Stimulated activated CD8-positive, alpha-beta memory T cell treated with anti-CD3 and anti-CD28 coated beads, Interleukin-7, amount 100 ng/mL, for 24 hours (primary cell): Measurements from ENCODE around the gene LONRF3.
"Not testable (repeated sequence)": the region's sequence is repeated elsewhere in the genome, so short reads cannot be mapped to it uniquely, and the experiment has no call there.

Source experiments
- DNase-seq: peaks from one replicate; pipeline ENCODE4 v3.0.0-alpha.2; 2020; ENCODE audit warnings: low read depth

LONRF3 gene

GRCh38 chrX:118988911-118989310 is 14.5 kb downstream of the LONRF3 start:
- DNase-seq, result no peak

- DNase-seq, result no peak
Observed at GRCh38 chrX:118989886-118990285, 15.5 kb downstream of the LONRF3 start.

GRCh38 chrX:118990512-118991227 is 16.3 kb downstream of the LONRF3 start:
- DNase-seq, result no peak

DNA sequence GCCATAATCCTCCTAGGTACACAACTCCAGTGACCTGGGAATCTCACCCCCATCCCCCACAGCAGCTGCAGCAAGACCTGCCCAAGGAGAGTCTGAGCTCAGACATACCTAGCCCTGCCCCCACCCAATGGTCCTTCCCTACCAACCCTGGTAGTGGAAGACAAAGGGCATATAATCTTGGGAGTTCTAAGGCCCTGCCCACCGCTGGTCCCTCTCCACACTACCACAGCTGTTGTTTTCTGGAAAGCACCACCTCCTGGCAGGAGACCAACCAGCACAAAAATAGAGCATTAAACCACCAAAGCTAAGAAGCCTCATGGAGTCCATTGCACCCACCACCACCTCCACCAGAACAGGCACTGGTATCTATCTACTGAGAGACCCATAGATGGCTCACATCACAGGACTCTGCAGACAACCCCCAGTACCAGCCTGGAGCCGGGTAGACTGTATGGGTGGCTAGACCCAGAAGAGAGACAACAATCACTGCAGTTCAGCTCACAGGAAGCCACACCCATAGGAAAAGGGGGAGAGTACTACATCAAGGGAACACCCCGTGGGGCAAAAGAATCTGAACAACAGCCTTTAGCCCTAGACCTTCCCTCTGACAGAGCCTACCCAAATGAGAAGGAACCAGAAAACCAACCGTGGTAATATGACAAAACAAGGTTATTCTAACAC is 18.2 kb downstream of the LONRF3 start:
- DNase-seq, result not testable (repeated sequence)

DNA sequence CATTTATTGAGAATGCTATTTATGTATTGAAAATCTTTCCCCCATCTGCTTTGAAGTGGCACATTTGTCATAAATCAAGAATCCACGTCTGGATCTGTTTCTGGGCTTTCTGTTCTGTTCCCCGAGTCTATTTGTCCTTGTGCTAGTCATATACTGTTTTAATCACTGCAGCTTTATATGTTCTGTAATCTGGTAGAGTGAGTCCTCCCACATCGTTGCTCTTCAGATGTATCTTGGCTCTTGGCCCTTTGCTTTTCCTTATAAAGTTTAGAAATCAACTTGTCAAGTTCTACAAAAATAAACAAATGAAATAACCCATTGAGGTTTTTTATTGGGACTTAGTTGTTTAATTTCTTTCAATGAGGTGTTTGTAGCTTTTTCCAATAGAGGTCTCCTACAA is 29.0 kb downstream of the LONRF3 start:
- no peak for DNase-seq

- DNase-seq, result peak; percentile 7
Observed at GRCh38 chrX:119004920-119005524, 30.6 kb downstream of the LONRF3 start.

GRCh38 chrX:119007189-119007770 is 32.9 kb downstream of the LONRF3 start:
- DNase-seq, result no peak

DNA sequence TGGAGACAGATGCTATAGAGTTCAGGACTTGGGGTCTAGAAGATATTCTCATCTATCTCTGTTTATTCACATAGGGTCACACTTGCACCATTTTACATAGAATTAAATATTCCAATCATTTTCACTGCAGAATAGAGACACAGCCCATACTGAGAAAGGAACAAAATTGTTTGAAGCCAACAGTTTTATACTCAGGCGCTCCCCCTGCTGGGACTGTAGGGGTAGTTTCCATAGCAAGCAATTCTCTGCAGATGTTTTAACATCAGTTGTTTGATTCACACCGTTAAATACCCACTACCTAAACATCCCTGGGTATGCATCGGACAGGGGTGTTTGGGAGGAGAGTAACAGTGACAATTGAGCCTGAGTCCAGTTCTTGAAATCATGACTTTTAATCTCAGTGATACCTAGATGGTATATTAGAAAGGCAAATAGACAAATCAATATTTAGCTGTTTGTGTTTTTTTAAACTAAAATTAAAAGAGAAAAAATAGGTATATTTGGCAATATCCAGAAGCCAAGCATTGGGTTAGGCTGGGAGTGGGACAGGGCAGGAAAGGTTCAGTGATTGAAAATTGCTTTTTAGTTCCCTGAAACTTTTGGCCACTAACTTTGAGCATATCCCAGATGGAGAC is 33.8 kb downstream of the LONRF3 start:
- no peak for DNase-seq

DNA sequence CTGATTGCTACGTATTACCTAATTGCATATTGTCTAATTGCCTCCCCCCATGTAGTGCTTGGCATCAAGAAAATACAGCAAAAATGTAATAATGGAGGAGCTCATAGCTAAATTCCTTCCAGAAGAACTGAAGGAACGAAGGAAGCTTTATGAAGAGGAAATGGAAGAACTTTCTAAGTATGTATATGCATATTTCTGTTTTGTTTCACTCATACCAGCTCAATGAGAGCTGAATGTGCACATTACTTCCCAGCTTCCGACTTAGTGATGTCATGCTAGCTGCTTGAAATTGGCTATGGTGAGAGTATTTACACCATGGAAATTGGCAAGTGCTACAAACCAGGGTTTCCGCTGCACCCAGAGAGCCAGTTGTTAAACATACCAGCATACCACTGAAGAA is 34.7 kb downstream of the LONRF3 start:
- DNase-seq, result no peak

GRCh38 chrX:119010491-119010890 is 36.1 kb downstream of the LONRF3 start:
- no peak for DNase-seq

GRCh38 chrX:119013164-119013563 is 38.7 kb downstream of the LONRF3 start:
- DNase-seq, result no peak

GRCh38 chrX:119015407-119016237 is 41.2 kb downstream of the LONRF3 start:
- DNase-seq, result peak; percentile 6

DNA sequence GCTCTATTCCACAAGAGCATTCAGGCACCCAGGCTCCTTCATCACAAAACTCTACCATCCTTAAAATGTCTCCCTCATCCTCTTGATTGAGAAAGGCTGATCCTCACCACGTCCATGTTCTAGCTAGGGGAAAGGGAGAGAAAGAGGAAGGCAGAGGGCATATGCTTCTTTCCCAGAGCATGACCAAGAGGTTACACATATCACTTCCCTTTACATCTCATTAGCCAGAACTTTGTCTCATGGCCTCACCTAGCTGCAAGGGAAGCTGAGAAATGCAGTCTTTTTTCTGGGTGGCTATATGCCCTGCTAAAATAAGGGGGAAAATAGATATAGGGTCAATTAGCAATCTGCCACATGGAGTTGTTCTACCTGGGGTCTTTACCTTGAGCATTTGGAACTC is 42.7 kb downstream of the LONRF3 start:
- no peak for DNase-seq

- no peak for DNase-seq
Observed at GRCh38 chrX:119025900-119026299, 51.5 kb downstream of the LONRF3 start.

GRCh38 chrX:119026344-119026743 is 51.9 kb downstream of the LONRF3 start:
- DNase-seq, result not testable (repeated sequence)

- DNase-seq, result not testable (repeated sequence)
Observed at GRCh38 chrX:119027960-119028732, 53.7 kb downstream of the LONRF3 start.

- DNase-seq, result no peak
Observed at GRCh38 chrX:119028733-119029330, 54.4 kb downstream of the LONRF3 start.

- DNase-seq, result not testable (repeated sequence)
Observed at GRCh38 chrX:119029656-119030055, 55.2 kb downstream of the LONRF3 start.

DNA sequence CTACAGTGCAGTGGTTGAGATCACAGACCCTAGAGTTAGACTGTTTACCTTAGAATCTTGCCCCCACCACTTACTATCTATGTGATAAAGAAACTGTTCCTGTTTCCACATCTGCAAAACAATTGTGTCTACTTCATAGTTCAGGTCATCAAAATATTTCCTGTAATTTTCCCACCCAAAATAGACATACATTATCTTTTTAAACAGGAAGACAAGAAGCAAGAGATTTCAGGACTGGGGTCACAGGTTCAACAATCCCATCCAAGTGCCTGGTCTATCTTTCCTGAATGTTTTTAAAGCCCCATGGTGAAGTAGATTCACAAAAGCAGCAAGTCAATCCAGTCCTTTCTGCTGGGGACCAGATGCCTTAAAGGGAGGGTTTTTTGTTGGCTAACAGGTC is 56.6 kb downstream of the LONRF3 start:
- DNase-seq, result no peak
